HUDEP-2 (cell line): ENCODE results near the gene OOSP3.
"Not testable (repeated sequence)": the region's sequence is repeated elsewhere in the genome, so short reads cannot be mapped to it uniquely, and the experiment has no call there.

Source experiments
- DNase-seq, 76 experiments: peaks; one replicate each; lab custom pipeline; 2025; ENCODE audit not compliant: unreplicated experiment in 76 of 76; lab: John Stamatoyannopoulos, UW

OOSP3 gene

GRCh38 chr11:59878575-59878974 is at the start of gene OOSP3:
Gene OOSP3 (plus strand): TSS chr11:59878782. CDS start chr11:59878809, 27 bp downstream.
- no peak for DNase-seq

GRCh38 chr11:59829358-59829757 is 49.2 kb upstream of the OOSP3 start:
- no peak for DNase-seq

- DNase-seq: no peak
Observed at GRCh38 chr11:59833602-59834001, 45.0 kb upstream of the OOSP3 start.

- no peak for DNase-seq
Observed at GRCh38 chr11:59839615-59840014, 39.0 kb upstream of the OOSP3 start.

- DNase-seq: no peak
Observed at GRCh38 chr11:59841514-59841913, 37.1 kb upstream of the OOSP3 start.

GRCh38 chr11:59842316-59842715 is 36.3 kb upstream of the OOSP3 start:
- DNase-seq: no peak

GRCh38 chr11:59845399-59845798 is 33.2 kb upstream of the OOSP3 start, which contains the start of gene CBLIF:
Gene CBLIF (minus strand): TSS chr11:59845499. CDS start chr11:59845453, 46 bp downstream.
- DNase-seq: no peak

GRCh38 chr11:59846556-59846955 is 32.0 kb upstream of the OOSP3 start:
- DNase-seq: no peak

- DNase-seq: no peak
Observed at GRCh38 chr11:59847626-59848025, 31.0 kb upstream of the OOSP3 start.

- peak in 1 of 76 experiments; percentile 41 for DNase-seq
Observed at GRCh38 chr11:59848439-59848838, 30.1 kb upstream of the OOSP3 start.

- DNase-seq: no peak
Observed at GRCh38 chr11:59849129-59849528, 29.5 kb upstream of the OOSP3 start.

GRCh38 chr11:59849551-59849950 is 29.0 kb upstream of the OOSP3 start:
- not testable (repeated sequence) for DNase-seq

- DNase-seq: not testable (repeated sequence)
Observed at GRCh38 chr11:59851416-59851815, 27.2 kb upstream of the OOSP3 start.

GRCh38 chr11:59854871-59855270 is 23.7 kb upstream of the OOSP3 start:
- DNase-seq: no peak

- DNase-seq: peak in 54 of 76 experiments; percentile 4 to 89 (median 66)
Observed at GRCh38 chr11:59857439-59858434, 20.8 kb upstream of the OOSP3 start.

GRCh38 chr11:59859673-59860072 is 18.9 kb upstream of the OOSP3 start:
- DNase-seq: no peak

GRCh38 chr11:59862252-59862651 is 16.3 kb upstream of the OOSP3 start:
- no peak for DNase-seq

GRCh38 chr11:59865031-59865430 is 13.6 kb upstream of the OOSP3 start:
- no peak for DNase-seq

GRCh38 chr11:59866397-59866796 is 12.2 kb upstream of the OOSP3 start, which contains the start of gene TCN1:
Gene TCN1 (minus strand): TSS chr11:59866487. CDS start chr11:59866470, 17 bp downstream.
- DNase-seq: no peak

- no peak for DNase-seq
Observed at GRCh38 chr11:59866836-59867235, 11.7 kb upstream of the OOSP3 start.

- no peak for DNase-seq
Observed at GRCh38 chr11:59867946-59868345, 10.6 kb upstream of the OOSP3 start.

- no peak for DNase-seq
Observed at GRCh38 chr11:59872076-59872475, 6.5 kb upstream of the OOSP3 start.
